ENCODE results near the gene FKBP1B. TPM values are rescaled to one million over a fixed set of nuclear protein-coding genes. Genes with fewer than 3 reads are reported as not detected.

Gene FKBP1B
- total RNA-seq, 1 donor: 4.5 TPM

Other genes starting within 250 kb of the FKBP1B start
- gene ATAD2B, start 122.6 kb upstream of the FKBP1B start, total RNA-seq: 55.2 TPM
- gene UBXN2A, start 109.3 kb upstream of the FKBP1B start, total RNA-seq: 16.7 TPM
- 1.5 TPM for gene MFSD2B, start 39.7 kb upstream of the FKBP1B start, total RNA-seq
- gene WDCP, start 2.4 kb upstream of the FKBP1B start, total RNA-seq: 3.0 TPM
- gene SF3B6, start 26.6 kb downstream of the FKBP1B start, total RNA-seq: 107 TPM
- gene TP53I3, start 35.1 kb downstream of the FKBP1B start, total RNA-seq: 5.6 TPM
- not detected for gene PFN4, start 73.6 kb downstream of the FKBP1B start, total RNA-seq
- 26.2 TPM for gene FAM228B, start 73.7 kb downstream of the FKBP1B start, total RNA-seq
- gene FAM228A, start 125.3 kb downstream of the FKBP1B start, total RNA-seq: 0.10 TPM